HG03175 (cell line): ENCODE results near the gene FAM81A.

Source experiments
- ATAC-seq: cut with Tn5 transposase; IDR thresholded peaks from one replicate; pipeline ENCODE4 v1.9.1; 2021; ENCODE audit warnings: mild to moderate bottlenecking, moderate library complexity; ENCODE audit not compliant: unreplicated experiment

The FAM81A gene

GRCh38 chr15:59569477-59569876 is 131.5 kb downstream of the FAM81A start:
- ATAC-seq, result no peak

GRCh38 chr15:59570315-59570714 is 132.3 kb downstream of the FAM81A start:
- ATAC-seq, result no peak

- no peak for ATAC-seq
Measured at GRCh38 chr15:59571606-59572005, 133.6 kb downstream of the FAM81A start.
